Hematopoietic multipotent progenitor cell treated with erythropoietin and hydrocortisone succinate and interleukin-3 and kit ligand, for 6 days (in vitro differentiated cells): ENCODE measurements around the gene NXN.
A peak's percentile ranks its signal among the peaks of the same experiment; 100 is the strongest.
"Not testable (repeated sequence)": the region's sequence is repeated elsewhere in the genome, so short reads cannot be mapped to it uniquely, and the experiment has no call there.

ENCODE experiments used
- DNase-seq: peaks from one replicate; pipeline ENCODE4 v3.0.0-alpha.2; 2015

Gene NXN

GRCh38 chr17:951325-952132, 28.0 kb downstream of the NXN start:
- no peak for DNase-seq

- no peak for DNase-seq
Observed at GRCh38 chr17:949623-950303, 29.8 kb downstream of the NXN start.

- DNase-seq, result no peak
Observed at GRCh38 chr17:948284-948852, 31.2 kb downstream of the NXN start.

- no peak for DNase-seq
Observed at GRCh38 chr17:946510-947236, 32.9 kb downstream of the NXN start.

- no peak for DNase-seq
Observed at GRCh38 chr17:945672-946071, 33.9 kb downstream of the NXN start.

- DNase-seq, result no peak
Observed at GRCh38 chr17:944266-944826, 35.2 kb downstream of the NXN start.

GRCh38 chr17:935485-935884, 44.1 kb downstream of the NXN start:
- DNase-seq, result no peak

GRCh38 chr17:933312-934073, 46.1 kb downstream of the NXN start:
- DNase-seq, result no peak

- no peak for DNase-seq
Observed at GRCh38 chr17:930258-930657, 49.3 kb downstream of the NXN start.

GRCh38 chr17:929586-929985, 50.0 kb downstream of the NXN start:
- DNase-seq, result no peak

- peak; percentile 12 for DNase-seq
Observed at GRCh38 chr17:927611-928461, 51.7 kb downstream of the NXN start.

GRCh38 chr17:925817-926216, 53.8 kb downstream of the NXN start:
- no peak for DNase-seq

GRCh38 chr17:924711-925475, 54.7 kb downstream of the NXN start:
- no peak for DNase-seq

GRCh38 chr17:924306-924705, 55.3 kb downstream of the NXN start:
- DNase-seq, result not testable (repeated sequence)

- DNase-seq, result no peak
Observed at GRCh38 chr17:923633-924032, 55.9 kb downstream of the NXN start.

- DNase-seq, result no peak
Observed at GRCh38 chr17:921161-921560, 58.4 kb downstream of the NXN start.

- DNase-seq, result no peak
Observed at GRCh38 chr17:920190-920589, 59.4 kb downstream of the NXN start.

GRCh38 chr17:917941-918740, 61.4 kb downstream of the NXN start:
- no peak for DNase-seq

GRCh38 chr17:917391-917811, 62.2 kb downstream of the NXN start:
- DNase-seq, result no peak

- no peak for DNase-seq
Observed at GRCh38 chr17:916315-916714, 63.3 kb downstream of the NXN start.
